Lower lobe of right lung (tissue), 2 donors: Measurements from ENCODE around the gene CD37. TPM values are rescaled to one million over a fixed set of nuclear protein-coding genes. Genes with fewer than 3 reads are reported as not detected.

Experiments
- ATAC-seq, 2 donors: fragments of 200-7000 bp; cut with Tn5 transposase; one replicate each; pipeline ENCODE4 v1.9.1; 2020 to 2022; ENCODE audit warnings: mild to moderate bottlenecking in 2 of 2, moderate library complexity in 2 of 2
- DNase-seq: peaks from one replicate; pipeline ENCODE4 v3.0.0-alpha.2; 2020
- H3K27ac ChIP-seq: fragments of 200-600 bp; one replicate; pipeline ENCODE4 v1.8.0; 2022
- H3K27me3 ChIP-seq: fragments of 200-600 bp; one replicate; pipeline ENCODE4 v1.8.0; 2022; ENCODE audit warnings: low read depth
- H3K36me3 ChIP-seq: fragments of 200-600 bp; one replicate; pipeline ENCODE4 v1.8.0; 2022; ENCODE audit warnings: mild to moderate bottlenecking
- H3K4me1 ChIP-seq: fragments of 200-600 bp; one replicate; pipeline ENCODE4 v1.8.0; 2022
- H3K4me3 ChIP-seq: fragments of 200-600 bp; one replicate; pipeline ENCODE4 v1.8.0; 2022; ENCODE audit warnings: mild to moderate bottlenecking
- H3K9me3 ChIP-seq: fragments of 200-600 bp; one replicate; pipeline ENCODE4 v1.8.0; 2022
- CTCF ChIP-seq: fragments of 200-600 bp; IDR thresholded peaks from one replicate; pipeline ENCODE4 v1.8.0; 2022; ENCODE audit warnings: antibody characterized with exemption, mild to moderate bottlenecking
- intact Hi-C: fragments of 100-400 bp; cut with DNase I; formaldehyde crosslinking; loops from one replicate; pipeline ENCODE4 v1.11.0; 2022
- microRNA-seq: library from miRNA; unstranded; fragments of <30 nt; microRNA quantifications from one replicate; pipeline ENCODE4 v1.2.0, GENCODE V29; 2020; ENCODE audit warnings: borderline number of aligned reads
- total RNA-seq: library from RNA; stranded (reverse); fragmentation: NEBNext Ultra II Directional; extraction: Animal tissue kit (Norgen Biotek cat#: 25700); gene quantifications from one replicate; pipeline ENCODE4 v1.2.1, GENCODE V29; 2021
- donor health status: DM: no; HTN: yes; CAD: no; lungs with severe emphysema.

The CD37 gene
- total RNA-seq, 1 donor from 2014 or later = 175 TPM

DNA sequence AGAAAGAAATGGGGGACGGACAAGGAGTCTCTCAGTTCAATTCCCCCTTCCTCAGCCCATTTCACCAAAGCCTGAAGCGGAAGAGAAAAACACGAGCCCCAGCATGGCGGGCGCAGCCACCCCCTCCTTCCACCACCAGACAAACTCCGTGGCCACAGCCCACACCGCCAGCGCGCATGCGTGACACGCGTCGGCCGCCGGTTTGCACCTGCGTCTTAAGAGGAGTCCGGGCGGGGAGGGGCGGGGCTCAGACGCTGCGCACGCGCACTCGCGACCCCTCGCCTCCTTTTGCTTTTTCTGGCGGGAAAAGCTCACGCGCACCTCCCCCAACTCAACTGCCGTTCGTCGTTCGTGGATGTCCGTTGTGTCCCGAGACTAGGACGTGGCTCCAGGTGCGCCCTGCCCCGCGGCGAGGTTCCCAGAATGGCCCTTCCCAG is 52.7 kb downstream of the CD37 start, which contains the start of gene KASH5:
Gene KASH5, plus strand, starts transcription at position 314 of the 437 bp plus-strand sequence. CDS start 2,635 bp downstream, outside the sequence.
- no peaks in the 10 kb centered on the region for H3K4me1 ChIP-seq
- DNase-seq = peak; percentile 90
- TF ChIP-seq CTCF = no peak
- ATAC-seq = peak; percentile 81 to 88
- intact Hi-C loops = no loop called here
- no peak within 1 kb of the TSS for H3K27ac ChIP-seq
- H3K36me3 ChIP-seq = no peaks in the 10 kb centered on the region
- H3K4me3 ChIP-seq = peak within 1 kb of the TSS; percentile 29
- peaks cover 1% of the 10 kb centered on the region for H3K9me3 ChIP-seq
- no peaks in the 10 kb centered on the region for H3K27me3 ChIP-seq

- Histone ChIP-seq H3K9me3 (no peaks in the 10 kb centered on the region), H3K27ac (no peak overlapping the region), H3K27me3 (no peaks in the 10 kb centered on the region), H3K36me3 (no peaks in the 10 kb centered on the region), H3K4me1 (no peaks in the 10 kb centered on the region), H3K4me3 (no peak overlapping the region)
- intact Hi-C loops = no loop called here
- no peak for TF ChIP-seq CTCF
- DNase-seq (no peak), ATAC-seq (no peak)
Measured at GRCh38 chr19:49389406-49389805, 54.2 kb downstream of the CD37 start.

Small RNA genes lying within 50 kb of the gene (microRNA-seq; reads per million reads assigned to microRNA genes)
- gene MIR4324 = not detected

Other genes starting within 250 kb of the CD37 start
- gene SNRNP70, start 250.0 kb upstream of the CD37 start, total RNA-seq = 203 TPM
- gene LIN7B, start 221.0 kb upstream of the CD37 start, total RNA-seq = 10.6 TPM
- gene C19orf73, start 216.3 kb upstream of the CD37 start, total RNA-seq = 1.4 TPM
- 4.3 TPM for gene PPFIA3, start 215.9 kb upstream of the CD37 start, total RNA-seq
- gene HRC, start 180.0 kb upstream of the CD37 start, total RNA-seq = 1.8 TPM
- 51.6 TPM for gene TRPM4, start 177.6 kb upstream of the CD37 start, total RNA-seq
- 4.9 TPM for gene SLC6A16, start 10.2 kb upstream of the CD37 start, total RNA-seq
- 36.2 TPM for gene TEAD2, start 27.0 kb downstream of the CD37 start, total RNA-seq
- gene DKKL1, start 28.5 kb downstream of the CD37 start, total RNA-seq = 0.92 TPM
- gene KASH5, start 52.8 kb downstream of the CD37 start, total RNA-seq = 3.1 TPM
- gene PTH2, start 88.0 kb downstream of the CD37 start, total RNA-seq = not detected
- not detected for gene GFY, start 90.0 kb downstream of the CD37 start, total RNA-seq
- 0.56 TPM for gene SLC17A7, start 106.1 kb downstream of the CD37 start, total RNA-seq
- gene PIH1D1, start 116.4 kb downstream of the CD37 start, total RNA-seq = 63.2 TPM
- 33.7 TPM for gene ALDH16A1, start 117.8 kb downstream of the CD37 start, total RNA-seq
- 12.8 TPM for gene FLT3LG, start 138.8 kb downstream of the CD37 start, total RNA-seq
- 1,820 TPM for gene RPL13A, start 152.2 kb downstream of the CD37 start, total RNA-seq
- 1,649 TPM for gene RPS11, start 161.0 kb downstream of the CD37 start, total RNA-seq
- 385 TPM for gene FCGRT, start 177.3 kb downstream of the CD37 start, total RNA-seq
- gene RCN3, start 192.6 kb downstream of the CD37 start, total RNA-seq = 28.1 TPM
- 47.2 TPM for gene NOSIP, start 245.2 kb downstream of the CD37 start, total RNA-seq
- 7.6 TPM for gene PRRG2, start 245.9 kb downstream of the CD37 start, total RNA-seq